ENCODE measurements around the gene ARID1B. TPM values are rescaled to one million over a fixed set of nuclear protein-coding genes. Genes with fewer than 3 reads are reported as not detected.

The ARID1B gene
- total RNA-seq, 1 experiment from 2014 or later = 60.3 TPM

DNA sequence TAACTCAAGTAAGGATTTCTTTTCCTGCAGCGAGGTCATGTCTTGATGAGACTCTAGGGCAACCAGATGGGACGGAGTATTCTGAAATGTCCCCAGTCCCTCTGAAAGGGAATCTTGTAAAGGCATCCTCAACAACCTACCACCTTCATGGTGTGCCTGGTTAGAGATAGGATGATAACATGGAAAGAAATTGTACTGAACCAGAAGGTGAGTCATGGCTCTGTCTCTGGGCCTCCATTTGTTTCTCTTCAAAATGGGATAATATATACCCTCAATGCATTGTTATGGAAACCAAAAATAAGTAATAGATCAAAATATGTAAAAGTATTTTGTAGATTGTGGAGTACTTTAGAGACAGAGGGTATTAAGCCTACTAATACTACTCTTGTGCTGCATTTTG is 219.1 kb downstream of the ARID1B start:
- POLR2A ChIA-PET = no interaction called here
- no peak for DNase-seq (ENCODE audit: low spot score)
- TF ChIP-seq ZBTB21 (CRISPR knock-in tag; IDR thresholded peaks at IDR 0.05; ENCODE audit: borderline replicate concordance) (no peak), TCF7 (CRISPR knock-in tag; IDR thresholded peaks at IDR 0.05; ENCODE audit: low read depth) (no peak), FOXK1 (CRISPR knock-in tag; IDR thresholded peaks at IDR 0.05) (no peak), SP1 (CRISPR knock-in tag; conservative IDR thresholded peaks at IDR 0.05) (no peak), ZNF416 (CRISPR knock-in tag; IDR thresholded peaks at IDR 0.05) (no peak)
- TF ChIP-seq, protein P1, sequence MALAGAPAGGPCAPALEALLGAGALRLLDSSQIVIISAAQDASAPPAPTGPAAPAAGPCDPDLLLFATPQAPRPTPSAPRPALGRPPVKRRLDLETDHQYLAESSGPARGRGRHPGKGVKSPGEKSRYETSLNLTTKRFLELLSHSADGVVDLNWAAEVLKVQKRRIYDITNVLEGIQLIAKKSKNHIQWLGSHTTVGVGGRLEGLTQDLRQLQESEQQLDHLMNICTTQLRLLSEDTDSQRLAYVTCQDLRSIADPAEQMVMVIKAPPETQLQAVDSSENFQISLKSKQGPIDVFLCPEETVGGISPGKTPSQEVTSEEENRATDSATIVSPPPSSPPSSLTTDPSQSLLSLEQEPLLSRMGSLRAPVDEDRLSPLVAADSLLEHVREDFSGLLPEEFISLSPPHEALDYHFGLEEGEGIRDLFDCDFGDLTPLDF (CRISPR knock-in tag; IDR thresholded peaks at IDR 0.05) = no peak
- H3K4me3 Mint-ChIP-seq = no peak overlapping the region
- no peaks in the 10 kb centered on the region for H3K27me3 Mint-ChIP-seq (ENCODE audit: low read depth)
- H3K27ac Mint-ChIP-seq = peak overlapping the region; percentile 63; the same call in 1 of the 2 replicates
- no peak; the same call in 1 of the 2 replicates for ATAC-seq
- no peaks in the 10 kb centered on the region for H3K36me3 Mint-ChIP-seq
- no peaks in the 10 kb centered on the region for H3K9me3 Mint-ChIP-seq
- H3K4me1 Mint-ChIP-seq = peaks cover 61% of the 10 kb centered on the region
- CTCF ChIA-PET = interaction anchor here (1.6 kb wide), 1 partner anchor 52 kb away, joined by 5 read pairs; no protein-coding TSS in a partner anchor

DNA sequence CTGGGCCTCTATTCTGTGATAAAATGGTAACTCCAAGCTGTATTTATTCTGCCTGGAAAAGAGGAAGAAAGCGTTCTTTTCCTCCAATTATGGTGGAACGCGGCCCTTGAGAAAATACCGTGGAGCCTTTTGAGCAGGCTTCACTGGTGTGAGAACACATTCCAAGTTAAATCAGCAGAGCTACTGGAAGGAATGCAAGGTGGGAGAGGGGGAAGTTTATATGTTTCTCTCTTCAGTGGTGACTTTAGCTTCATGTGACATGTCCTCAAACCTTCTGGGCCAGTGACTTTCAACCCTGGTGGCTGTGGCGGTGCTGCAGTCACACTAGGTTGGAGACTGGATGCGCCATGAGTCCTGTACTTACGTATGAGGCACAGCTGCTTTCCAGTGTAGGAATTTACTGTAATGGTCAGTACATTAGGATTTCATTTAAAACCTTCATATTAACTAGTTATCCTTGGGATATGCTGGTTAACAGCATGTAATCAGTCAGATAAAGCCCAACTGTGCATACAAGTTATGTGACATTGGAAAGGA is 221.7 kb downstream of the ARID1B start:
- 0 out of 2 replicates have a peak, but pooled peaks cover 3% of the 10 kb centered on the region for H3K36me3 Mint-ChIP-seq
- TF ChIP-seq, protein P2, sequence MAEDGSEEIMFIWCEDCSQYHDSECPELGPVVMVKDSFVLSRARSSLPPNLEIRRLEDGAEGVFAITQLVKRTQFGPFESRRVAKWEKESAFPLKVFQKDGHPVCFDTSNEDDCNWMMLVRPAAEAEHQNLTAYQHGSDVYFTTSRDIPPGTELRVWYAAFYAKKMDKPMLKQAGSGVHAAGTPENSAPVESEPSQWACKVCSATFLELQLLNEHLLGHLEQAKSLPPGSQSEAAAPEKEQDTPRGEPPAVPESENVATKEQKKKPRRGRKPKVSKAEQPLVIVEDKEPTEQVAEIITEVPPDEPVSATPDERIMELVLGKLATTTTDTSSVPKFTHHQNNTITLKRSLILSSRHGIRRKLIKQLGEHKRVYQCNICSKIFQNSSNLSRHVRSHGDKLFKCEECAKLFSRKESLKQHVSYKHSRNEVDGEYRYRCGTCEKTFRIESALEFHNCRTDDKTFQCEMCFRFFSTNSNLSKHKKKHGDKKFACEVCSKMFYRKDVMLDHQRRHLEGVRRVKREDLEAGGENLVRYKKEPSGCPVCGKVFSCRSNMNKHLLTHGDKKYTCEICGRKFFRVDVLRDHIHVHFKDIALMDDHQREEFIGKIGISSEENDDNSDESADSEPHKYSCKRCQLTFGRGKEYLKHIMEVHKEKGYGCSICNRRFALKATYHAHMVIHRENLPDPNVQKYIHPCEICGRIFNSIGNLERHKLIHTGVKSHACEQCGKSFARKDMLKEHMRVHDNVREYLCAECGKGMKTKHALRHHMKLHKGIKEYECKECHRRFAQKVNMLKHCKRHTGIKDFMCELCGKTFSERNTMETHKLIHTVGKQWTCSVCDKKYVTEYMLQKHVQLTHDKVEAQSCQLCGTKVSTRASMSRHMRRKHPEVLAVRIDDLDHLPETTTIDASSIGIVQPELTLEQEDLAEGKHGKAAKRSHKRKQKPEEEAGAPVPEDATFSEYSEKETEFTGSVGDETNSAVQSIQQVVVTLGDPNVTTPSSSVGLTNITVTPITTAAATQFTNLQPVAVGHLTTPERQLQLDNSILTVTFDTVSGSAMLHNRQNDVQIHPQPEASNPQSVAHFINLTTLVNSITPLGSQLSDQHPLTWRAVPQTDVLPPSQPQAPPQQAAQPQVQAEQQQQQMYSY (CRISPR knock-in tag; IDR thresholded peaks at IDR 0.05) = no peak
- TF ChIP-seq, protein P3, sequence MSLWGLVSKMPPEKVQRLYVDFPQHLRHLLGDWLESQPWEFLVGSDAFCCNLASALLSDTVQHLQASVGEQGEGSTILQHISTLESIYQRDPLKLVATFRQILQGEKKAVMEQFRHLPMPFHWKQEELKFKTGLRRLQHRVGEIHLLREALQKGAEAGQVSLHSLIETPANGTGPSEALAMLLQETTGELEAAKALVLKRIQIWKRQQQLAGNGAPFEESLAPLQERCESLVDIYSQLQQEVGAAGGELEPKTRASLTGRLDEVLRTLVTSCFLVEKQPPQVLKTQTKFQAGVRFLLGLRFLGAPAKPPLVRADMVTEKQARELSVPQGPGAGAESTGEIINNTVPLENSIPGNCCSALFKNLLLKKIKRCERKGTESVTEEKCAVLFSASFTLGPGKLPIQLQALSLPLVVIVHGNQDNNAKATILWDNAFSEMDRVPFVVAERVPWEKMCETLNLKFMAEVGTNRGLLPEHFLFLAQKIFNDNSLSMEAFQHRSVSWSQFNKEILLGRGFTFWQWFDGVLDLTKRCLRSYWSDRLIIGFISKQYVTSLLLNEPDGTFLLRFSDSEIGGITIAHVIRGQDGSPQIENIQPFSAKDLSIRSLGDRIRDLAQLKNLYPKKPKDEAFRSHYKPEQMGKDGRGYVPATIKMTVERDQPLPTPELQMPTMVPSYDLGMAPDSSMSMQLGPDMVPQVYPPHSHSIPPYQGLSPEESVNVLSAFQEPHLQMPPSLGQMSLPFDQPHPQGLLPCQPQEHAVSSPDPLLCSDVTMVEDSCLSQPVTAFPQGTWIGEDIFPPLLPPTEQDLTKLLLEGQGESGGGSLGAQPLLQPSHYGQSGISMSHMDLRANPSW (CRISPR knock-in tag; conservative IDR thresholded peaks at IDR 0.05; ENCODE audit: low read depth) = no peak
- CTCF ChIA-PET = interaction anchor here (0.7 to 1.4 kb wide), 2 partner anchors 14 to 185 kb away, joined by 3 read pairs; no protein-coding TSS in a partner anchor

DNA sequence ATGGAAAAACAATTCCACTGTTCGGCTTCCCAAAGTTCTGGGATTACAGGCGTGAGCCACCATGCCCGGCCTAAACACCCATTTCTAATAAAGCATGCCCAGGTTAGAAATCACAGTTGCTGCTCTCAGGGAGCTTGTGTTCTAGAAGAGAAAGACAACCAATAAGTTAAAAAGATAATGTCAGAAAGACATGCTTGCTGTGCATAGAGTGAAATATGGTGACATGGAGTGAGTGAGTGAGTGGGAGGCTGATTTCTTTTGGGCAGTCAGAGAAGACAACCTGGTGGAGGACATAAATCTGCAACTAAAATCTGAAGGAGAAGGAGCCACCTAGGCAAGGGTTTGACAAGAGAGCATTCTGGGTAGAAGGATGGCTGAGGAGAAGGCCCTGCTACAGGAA is 222.6 kb downstream of the ARID1B start:
- H3K36me3 Mint-ChIP-seq = 0 out of 2 replicates have a peak, but pooled peaks cover 3% of the 10 kb centered on the region
- peaks cover 59% of the 10 kb centered on the region for H3K4me1 Mint-ChIP-seq
- TF ChIP-seq, protein P4, sequence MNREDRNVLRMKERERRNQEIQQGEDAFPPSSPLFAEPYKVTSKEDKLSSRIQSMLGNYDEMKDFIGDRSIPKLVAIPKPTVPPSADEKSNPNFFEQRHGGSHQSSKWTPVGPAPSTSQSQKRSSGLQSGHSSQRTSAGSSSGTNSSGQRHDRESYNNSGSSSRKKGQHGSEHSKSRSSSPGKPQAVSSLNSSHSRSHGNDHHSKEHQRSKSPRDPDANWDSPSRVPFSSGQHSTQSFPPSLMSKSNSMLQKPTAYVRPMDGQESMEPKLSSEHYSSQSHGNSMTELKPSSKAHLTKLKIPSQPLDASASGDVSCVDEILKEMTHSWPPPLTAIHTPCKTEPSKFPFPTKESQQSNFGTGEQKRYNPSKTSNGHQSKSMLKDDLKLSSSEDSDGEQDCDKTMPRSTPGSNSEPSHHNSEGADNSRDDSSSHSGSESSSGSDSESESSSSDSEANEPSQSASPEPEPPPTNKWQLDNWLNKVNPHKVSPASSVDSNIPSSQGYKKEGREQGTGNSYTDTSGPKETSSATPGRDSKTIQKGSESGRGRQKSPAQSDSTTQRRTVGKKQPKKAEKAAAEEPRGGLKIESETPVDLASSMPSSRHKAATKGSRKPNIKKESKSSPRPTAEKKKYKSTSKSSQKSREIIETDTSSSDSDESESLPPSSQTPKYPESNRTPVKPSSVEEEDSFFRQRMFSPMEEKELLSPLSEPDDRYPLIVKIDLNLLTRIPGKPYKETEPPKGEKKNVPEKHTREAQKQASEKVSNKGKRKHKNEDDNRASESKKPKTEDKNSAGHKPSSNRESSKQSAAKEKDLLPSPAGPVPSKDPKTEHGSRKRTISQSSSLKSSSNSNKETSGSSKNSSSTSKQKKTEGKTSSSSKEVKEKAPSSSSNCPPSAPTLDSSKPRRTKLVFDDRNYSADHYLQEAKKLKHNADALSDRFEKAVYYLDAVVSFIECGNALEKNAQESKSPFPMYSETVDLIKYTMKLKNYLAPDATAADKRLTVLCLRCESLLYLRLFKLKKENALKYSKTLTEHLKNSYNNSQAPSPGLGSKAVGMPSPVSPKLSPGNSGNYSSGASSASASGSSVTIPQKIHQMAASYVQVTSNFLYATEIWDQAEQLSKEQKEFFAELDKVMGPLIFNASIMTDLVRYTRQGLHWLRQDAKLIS (CRISPR knock-in tag; IDR thresholded peaks at IDR 0.05; ENCODE audit: borderline replicate concordance) = no peak
- TF ChIP-seq, protein P5, sequence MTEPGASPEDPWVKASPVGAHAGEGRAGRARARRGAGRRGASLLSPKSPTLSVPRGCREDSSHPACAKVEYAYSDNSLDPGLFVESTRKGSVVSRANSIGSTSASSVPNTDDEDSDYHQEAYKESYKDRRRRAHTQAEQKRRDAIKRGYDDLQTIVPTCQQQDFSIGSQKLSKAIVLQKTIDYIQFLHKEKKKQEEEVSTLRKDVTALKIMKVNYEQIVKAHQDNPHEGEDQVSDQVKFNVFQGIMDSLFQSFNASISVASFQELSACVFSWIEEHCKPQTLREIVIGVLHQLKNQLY (CRISPR knock-in tag; IDR thresholded peaks at IDR 0.05) = no peak
- TF ChIP-seq ELF4 (CRISPR knock-in tag; IDR thresholded peaks at IDR 0.05; ENCODE audit: low read depth) (no peak), PRRX2 (CRISPR knock-in tag; IDR thresholded peaks at IDR 0.05) (no peak), ZBTB21 (CRISPR knock-in tag; IDR thresholded peaks at IDR 0.05; ENCODE audit: borderline replicate concordance) (no peak), ZNF263 (CRISPR knock-in tag; IDR thresholded peaks at IDR 0.05; ENCODE audit: low read depth) (no peak), ESRRA (CRISPR knock-in tag; IDR thresholded peaks at IDR 0.05; ENCODE audit: borderline replicate concordance) (no peak), NFATC4 (CRISPR knock-in tag; IDR thresholded peaks at IDR 0.05) (no peak), ZNF138 (CRISPR knock-in tag; conservative IDR thresholded peaks at IDR 0.05) (no peak)
- TF ChIP-seq, protein P6, sequence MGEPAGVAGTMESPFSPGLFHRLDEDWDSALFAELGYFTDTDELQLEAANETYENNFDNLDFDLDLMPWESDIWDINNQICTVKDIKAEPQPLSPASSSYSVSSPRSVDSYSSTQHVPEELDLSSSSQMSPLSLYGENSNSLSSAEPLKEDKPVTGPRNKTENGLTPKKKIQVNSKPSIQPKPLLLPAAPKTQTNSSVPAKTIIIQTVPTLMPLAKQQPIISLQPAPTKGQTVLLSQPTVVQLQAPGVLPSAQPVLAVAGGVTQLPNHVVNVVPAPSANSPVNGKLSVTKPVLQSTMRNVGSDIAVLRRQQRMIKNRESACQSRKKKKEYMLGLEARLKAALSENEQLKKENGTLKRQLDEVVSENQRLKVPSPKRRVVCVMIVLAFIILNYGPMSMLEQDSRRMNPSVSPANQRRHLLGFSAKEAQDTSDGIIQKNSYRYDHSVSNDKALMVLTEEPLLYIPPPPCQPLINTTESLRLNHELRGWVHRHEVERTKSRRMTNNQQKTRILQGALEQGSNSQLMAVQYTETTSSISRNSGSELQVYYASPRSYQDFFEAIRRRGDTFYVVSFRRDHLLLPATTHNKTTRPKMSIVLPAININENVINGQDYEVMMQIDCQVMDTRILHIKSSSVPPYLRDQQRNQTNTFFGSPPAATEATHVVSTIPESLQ (CRISPR knock-in tag; IDR thresholded peaks at IDR 0.05) = no peak
- H3K27me3 Mint-ChIP-seq (ENCODE audit: low read depth) = no peaks in the 10 kb centered on the region
- peak overlapping the region; percentile 0 for H3K27ac Mint-ChIP-seq
- H3K4me3 Mint-ChIP-seq = no peak overlapping the region
- ATAC-seq = no peak
- CTCF ChIA-PET = no interaction called here
- H3K9me3 Mint-ChIP-seq = no peaks in the 10 kb centered on the region
- POLR2A ChIA-PET = no interaction called here
- no peak for DNase-seq (ENCODE audit: low spot score)

More for the DNA sequence above, 221.7 kb downstream of the ARID1B start:
- ATAC-seq = no peak
- no peaks in the 10 kb centered on the region for H3K27me3 Mint-ChIP-seq (ENCODE audit: low read depth)
- peak overlapping the region; percentile 83 for H3K27ac Mint-ChIP-seq
- H3K9me3 Mint-ChIP-seq = no peaks in the 10 kb centered on the region
- DNase-seq (ENCODE audit: low spot score) = no peak
- POLR2A ChIA-PET = no interaction called here
- peaks cover 68% of the 10 kb centered on the region for H3K4me1 Mint-ChIP-seq
- no peak overlapping the region for H3K4me3 Mint-ChIP-seq
